GM18861 (cell line): ENCODE measurements around the gene TNNT2.

Experiments
- ATAC-seq: cut with Tn5 transposase; IDR thresholded peaks from one replicate; pipeline ENCODE4 v1.9.1; 2021; ENCODE audit not compliant: unreplicated experiment

Gene TNNT2

DNA sequence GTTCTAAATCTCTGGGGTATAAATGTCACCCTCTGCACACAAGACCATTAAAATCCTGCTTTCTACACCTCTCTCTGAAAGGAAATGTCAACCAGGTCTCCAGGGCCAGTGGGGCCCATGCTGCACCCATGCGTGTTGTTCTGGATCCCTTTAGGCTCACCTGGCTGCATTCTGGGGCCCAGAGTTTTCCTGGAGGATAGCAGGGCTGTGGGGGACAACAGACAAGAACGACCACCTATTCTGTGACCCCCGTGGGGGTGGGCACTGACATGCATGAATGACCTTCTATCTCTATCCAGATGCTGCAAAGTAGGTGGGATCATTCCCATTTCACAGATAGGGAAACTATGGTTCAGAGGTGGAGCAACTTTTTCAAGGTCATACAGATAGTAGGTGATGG lies 41.6 kb downstream of the TNNT2 start:
- ATAC-seq: no peak

DNA sequence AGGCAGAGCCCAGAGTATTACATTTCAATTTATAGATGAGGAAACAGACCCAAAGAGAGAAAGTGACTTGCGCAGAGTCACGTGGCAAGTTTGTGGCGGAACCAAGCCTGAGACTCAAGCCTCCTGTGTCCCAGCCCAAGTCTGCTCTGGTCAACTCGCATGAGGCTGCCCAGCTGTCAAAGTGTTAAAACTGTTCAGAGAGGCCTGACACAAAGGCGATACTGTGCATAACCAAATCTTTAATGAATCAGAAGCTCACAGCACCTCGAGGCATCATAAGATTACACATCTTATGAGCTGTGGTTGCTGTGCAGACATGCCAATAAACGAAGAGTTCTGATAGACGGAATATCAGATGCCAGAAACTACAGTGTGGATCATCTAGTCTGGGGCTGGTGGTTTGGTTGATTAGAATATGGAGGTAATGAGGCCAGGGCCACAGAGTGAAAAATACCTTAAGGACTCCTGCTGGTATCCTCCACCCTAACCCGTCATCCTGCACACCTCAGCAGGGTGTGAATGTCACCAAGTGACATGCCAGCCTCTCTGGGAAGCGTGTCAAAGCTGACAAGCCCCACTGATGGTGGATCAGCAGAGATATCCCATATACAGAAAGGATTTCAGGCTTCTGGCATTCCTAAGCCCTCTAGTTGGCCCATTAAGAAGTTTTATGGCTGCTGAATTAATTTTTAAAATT lies 42.2 kb downstream of the TNNT2 start:
- no peak for ATAC-seq

DNA sequence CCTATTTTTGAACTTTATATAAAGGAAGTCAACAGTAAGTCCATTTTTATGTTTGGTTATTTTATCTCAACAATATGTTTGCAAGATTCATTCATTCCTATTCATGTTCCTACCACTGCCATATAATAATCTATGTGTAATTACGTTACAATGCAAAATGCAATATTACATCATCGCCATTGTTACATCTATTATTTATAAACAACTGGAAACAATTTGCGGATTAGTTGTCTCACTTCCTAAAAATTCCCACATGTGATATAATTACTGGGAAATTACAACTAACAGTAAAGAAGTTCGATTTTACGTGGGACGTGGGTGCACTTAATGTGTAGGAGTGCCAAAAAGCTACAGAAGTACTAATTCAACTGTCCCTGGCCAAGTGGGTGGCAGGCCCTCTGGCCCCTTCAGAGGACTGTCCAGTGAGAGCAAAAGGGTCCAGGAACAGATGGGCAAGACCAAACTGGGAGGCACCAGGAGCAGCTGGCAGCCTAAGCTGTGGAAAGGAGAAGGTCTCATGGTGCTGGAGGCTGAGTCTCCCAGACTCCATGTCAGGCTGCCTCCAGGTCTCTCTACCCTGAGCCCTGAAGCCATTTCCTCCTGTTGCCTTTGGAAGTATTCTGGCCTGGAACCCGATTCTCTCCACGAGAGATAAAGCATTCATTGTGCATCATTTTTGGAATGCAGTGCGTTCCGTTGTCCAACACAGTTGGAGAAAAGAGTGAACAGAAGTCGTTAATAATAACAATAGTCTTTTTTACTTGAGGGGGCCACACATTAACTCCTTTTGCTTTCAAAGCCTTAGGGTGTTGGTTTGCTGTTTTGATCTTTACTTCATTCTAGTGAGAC lies 42.9 kb downstream of the TNNT2 start:
- ATAC-seq: no peak

DNA sequence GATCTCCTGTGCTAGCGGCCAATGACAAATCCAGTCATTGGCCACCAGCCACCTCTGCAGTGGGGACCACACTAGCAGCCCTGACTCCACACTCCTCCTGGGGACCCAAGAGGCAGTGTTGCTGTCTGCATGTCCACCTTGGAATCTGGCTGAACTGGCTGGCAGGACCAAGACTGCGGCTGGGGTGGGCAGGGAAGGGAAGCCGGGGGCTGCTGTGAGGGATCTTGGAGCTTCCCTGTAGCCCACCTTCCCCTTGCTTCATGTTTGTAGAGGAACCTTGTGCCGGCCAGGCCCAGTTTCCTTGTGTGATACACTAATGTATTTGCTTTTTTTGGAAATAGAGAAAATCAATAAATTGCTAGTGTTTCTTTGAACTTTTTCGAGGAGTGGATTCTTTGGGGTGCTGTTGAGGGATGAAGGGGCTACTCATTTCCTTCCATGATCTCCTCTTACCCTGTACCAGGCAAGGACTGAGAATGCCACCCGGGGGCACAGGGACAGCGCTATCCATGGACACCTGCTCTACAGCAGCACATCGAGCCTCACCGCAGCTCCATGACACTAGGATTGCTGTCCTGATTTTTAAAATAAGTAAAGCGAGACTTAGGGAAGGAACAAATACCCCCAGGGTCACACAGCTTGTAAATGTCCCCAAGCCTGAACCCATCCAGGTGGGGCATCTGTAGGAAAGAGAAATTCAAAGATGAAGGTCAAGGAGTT lies 44.7 kb downstream of the TNNT2 start:
- no peak for ATAC-seq

DNA sequence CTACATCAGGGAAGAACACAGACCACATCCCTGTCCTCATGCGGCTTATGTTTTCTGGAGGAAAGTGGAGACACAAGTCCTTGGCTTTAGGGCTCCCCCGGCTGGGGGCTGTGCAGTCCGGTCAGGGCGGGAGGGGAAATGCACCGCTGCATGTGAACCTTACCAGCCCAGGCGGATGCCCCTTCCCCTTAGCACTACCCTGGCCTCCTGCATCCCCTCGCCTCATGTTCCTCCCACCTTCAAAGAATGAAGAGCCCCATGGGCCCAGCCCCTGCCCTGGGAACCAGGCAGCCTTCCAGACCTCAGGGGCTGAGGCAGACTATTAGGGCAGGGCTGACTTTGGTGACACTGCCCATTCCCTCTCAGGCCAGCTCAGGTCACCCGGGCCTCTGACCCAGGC lies 45.5 kb downstream of the TNNT2 start:
- ATAC-seq: no peak

DNA sequence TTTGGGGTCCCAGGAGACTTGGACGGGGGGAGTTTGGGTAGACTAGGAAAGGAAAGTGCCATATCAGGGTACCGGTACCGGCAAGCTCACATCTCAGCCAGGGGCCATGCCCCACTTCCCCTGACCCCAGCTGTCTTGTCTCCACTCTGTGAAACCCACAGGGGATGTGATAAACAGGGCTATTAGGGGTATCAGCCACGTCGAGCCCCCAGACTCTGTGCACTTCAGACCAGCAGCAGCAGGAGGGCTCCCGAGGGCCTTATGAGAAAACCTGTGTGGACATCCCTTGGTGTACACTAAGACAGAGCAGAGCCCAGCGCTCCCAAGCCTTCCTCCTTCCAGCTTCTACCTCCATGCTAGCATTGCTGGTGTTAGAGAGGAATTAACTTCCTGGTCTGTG lies 46.3 kb downstream of the TNNT2 start:
- no peak for ATAC-seq

DNA sequence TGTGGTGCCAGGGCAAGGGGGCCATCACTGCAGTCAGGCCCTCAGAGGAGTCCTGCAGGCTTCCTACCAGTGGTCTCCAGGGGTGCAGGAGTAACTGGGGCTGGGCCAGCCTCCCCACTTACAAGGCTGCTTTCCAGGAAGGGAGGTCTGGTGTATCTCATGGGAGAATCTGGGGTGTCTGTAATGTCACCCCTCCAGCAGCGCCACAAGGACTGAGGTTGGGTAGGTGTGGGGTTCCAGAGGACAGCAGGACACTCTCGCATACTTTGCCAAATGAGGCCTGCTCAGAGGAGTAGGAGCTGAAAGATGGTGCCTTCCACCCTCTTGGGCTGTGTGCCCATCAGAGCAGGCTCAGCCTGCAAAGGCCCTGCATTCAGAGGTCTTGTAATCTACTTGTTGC lies 46.9 kb downstream of the TNNT2 start:
- ATAC-seq: no peak

DNA sequence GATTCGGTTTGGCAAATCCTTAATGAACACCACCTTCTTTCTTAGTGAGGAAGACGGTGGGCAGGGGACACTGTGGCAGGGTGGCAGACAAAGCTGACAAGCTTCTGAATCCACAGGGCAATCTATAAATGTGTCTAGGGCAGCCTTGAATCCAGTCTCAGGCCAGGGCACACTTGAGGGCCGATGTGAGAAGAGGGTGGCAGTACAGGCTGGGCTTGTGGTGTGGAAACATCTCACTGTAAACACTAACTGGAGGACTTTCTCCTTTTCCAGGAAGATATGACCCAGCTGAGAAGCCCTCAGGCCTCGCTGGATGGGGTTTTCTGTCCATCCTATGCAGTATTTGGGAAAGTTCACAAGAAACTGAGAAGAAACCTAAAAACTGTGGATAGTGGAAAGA lies 47.7 kb downstream of the TNNT2 start:
- ATAC-seq: no peak

DNA sequence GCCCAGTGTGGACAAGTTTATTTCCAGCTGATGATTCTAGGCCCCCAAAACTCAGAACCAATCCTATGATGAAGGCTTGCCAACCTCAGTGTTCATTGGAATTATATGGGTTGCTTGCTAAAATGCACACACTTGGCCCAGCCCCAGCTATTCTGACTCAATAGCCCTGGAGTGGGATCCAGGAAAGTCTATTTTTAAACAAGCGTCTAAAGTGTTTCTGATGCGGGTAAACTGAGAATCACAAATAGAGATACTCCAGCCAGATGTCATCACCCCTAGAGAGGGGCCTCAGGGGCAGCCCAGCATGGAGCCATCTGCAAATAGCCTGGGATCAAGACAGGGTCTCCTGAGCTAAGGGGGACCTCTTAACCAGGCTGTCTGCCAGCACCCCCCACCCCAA lies 48.2 kb downstream of the TNNT2 start:
- no peak for ATAC-seq

DNA sequence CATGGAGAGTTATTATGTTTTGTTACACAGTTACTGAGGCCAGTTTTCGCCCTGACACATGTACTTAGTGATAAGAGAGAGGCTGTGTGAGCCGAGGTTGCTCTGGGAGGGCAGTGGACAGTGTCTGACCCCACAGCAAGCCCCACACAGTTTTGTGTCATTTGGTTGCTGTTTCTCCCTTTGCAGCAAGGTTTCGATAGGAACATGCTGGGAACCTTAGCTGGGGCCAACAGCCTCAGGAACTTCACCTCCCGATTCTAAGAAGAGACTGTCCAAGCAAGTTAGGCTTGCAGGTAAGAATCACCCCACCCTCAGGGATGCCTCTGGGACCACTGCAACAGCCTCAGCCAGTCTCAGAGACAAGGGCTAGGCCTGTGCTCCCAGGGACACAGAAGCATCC lies 48.9 kb downstream of the TNNT2 start:
- no peak for ATAC-seq

DNA sequence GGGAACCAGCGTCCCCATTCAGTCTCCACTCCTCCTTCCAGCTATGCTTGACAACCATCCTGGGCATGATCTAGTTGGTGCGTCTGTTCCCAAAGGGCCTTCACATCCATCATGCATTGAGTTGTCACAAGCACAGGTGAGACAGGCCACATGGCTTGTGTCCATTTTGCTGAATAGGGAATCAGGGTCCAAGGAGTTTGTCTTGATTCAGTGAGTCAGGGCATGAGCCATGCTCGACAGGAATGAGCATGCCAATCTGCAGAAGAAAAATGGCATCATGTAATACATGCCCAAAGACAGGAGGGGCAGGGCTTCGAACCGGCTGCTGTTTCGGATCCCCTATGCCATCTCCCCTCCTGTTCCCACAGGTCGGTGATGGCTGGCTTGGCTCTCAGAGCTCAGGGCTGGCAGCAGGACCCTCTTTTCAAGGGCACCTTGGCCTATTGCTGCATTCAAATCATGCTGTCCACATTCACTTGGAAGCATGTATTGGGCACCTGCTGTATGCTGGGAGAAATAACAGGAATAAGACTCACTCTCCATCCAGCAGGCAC lies 49.7 kb downstream of the TNNT2 start:
- no peak for ATAC-seq

DNA sequence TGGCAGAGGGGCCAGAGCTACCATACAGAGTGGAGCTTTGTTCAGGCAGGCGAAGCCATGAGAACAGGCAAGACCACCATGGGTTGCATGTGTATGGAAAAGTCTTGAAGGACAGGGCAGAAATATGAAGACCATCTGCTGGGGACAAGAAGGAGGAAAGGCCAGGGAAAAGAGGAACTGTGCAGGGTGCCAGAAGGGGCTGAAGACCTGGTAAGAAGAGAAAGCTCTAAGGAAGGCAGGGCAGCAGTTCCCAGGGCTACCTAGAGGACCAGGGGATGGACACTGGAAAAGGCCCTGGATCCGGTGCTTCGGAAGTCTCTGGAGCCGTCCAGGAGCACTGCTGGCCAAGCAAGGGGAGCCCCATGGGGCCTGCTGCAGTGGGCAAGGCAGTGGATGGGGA lies 50.8 kb downstream of the TNNT2 start:
- ATAC-seq: no peak

DNA sequence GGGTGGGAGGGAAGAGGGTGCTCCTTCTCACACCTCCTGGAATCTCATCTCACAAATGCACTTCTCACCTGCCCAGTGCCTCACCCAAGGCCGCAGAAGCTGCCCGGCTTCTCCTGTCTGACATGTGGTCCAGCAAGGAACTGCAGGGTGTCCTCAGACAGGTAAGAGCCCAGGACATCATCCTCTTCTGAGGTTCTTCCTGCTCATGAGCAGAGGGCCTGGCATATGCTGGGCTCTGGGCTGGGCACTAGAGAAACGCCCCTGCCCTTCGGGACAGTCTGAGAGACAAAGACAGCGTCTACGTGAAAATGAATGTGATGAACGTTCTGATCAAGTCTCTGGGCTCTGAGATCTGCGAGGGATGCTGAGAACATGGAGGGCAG lies 51.8 kb downstream of the TNNT2 start:
- ATAC-seq: no peak

DNA sequence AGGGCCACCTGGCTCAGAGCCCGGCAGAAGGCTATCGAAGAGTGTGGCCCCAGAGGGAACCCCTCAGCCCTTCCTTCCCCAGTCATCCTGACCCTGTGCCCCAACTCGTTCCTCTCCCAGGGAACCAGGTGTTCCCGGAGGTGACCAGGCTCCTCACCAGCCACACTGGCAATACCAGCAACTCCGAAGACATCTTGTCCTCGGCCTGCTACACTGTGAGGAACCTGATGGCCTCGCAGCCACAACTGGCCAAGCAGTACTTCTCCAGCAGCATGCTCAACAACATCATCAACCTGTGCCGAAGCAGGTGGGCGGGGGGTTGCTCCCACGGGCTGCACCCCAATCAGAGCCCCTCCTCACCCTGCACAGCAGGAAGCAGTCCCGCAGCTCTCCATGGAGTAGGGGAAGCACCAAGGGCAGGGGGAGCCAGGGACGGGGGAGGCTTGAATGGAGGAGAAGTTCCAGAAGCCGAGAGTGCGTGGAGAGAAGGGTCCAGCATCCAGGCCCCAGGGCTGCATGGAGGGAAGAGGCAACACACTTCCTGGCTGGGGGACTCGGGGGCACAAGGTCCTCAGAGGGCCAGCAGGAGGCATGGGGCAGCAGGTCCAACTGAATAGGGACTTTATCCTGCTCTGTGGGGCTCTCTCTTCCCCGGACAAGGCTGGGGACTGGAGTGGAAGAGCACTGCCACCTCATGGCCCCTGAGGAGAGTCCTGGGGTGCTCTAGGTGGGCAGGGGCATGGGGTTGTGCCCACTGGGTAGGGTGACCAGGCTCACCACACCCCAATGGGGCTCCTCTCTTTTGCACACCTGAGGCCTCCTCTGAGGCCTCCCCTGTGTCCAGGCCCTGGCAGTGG lies 52.4 kb downstream of the TNNT2 start:
- no peak for ATAC-seq

DNA sequence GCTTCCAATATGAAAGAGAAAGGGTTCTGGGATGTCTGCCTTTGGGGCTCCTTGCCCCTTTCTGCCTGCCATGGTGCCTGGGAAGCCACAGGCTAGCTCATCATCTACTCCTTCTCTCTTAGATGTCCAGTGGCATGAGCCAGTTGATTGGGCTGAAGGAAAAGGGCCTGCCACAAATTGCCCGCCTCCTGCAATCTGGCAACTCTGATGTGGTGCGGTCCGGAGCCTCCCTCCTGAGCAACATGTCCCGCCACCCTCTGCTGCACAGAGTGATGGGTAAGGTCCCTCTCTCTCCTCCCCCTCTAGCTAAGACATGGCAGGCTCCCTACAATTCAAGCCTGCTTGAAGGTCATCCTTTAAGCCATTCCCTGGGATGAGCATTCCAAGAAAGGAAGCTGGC lies 53.2 kb downstream of the TNNT2 start:
- no peak for ATAC-seq

DNA sequence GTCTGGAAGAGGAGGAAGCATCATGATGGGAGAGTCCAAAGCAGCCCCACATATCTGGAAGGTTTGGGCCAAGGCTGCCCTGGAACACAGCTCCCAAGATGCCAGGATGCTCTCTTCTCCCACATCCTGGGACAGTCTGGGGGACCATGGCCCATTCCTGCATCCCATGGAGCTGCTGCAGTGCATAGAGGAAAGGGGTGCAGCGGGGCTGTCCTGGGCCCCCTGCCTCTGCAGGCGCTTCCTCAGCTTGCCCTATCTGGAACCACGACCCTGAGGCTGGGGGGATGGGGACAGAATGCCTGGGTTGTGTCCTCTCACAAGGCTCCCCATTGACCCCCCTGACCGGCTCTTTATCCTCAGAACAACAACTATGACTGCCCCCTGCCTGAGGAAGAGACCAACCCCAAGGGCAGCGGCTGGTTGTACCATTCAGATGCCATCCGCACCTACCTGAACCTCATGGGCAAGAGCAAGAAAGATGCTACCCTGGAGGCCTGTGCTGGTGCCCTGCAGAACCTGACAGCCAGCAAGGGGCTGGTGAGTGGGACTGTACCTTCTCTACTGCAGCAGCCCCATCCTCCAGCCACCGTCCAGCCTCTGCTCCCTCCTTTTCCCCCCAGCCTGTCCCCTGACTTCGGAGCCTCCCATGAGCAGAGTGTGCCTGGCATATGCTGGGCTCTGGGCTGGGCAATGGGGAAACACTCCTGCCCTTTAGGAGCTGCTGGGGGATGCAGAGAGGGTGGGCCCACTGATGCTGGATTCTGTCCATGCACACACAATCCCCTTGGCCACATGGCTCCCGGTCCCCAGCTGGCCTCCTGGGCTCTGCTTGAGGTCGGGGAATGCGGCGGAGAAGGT lies 54.6 kb downstream of the TNNT2 start:
- ATAC-seq: no peak

DNA sequence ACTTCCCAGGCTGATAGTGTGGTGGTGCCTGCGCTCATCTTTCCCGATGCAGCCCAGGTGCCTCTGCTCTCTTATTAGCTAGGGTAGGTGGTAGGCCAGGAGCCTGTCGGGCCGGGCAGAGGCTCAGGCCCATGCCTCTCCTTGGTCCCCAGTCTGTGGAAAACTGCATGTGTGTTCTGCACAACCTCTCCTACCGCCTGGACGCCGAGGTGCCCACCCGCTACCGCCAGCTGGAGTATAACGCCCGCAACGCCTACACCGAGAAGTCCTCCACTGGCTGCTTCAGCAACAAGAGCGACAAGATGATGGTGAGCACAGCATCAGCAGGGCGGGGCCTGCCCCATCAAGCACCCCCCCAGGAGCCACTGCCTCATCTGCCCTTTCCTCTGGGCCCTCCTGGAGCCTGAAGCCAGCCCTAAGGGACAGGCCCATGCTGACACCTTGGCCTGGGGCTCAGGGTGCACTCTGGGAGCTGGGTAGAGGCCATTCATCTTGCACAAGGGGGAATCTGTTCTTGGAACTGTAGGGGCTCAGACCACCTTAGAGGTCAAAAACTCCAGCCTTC lies 55.6 kb downstream of the TNNT2 start:
- no peak for ATAC-seq

DNA sequence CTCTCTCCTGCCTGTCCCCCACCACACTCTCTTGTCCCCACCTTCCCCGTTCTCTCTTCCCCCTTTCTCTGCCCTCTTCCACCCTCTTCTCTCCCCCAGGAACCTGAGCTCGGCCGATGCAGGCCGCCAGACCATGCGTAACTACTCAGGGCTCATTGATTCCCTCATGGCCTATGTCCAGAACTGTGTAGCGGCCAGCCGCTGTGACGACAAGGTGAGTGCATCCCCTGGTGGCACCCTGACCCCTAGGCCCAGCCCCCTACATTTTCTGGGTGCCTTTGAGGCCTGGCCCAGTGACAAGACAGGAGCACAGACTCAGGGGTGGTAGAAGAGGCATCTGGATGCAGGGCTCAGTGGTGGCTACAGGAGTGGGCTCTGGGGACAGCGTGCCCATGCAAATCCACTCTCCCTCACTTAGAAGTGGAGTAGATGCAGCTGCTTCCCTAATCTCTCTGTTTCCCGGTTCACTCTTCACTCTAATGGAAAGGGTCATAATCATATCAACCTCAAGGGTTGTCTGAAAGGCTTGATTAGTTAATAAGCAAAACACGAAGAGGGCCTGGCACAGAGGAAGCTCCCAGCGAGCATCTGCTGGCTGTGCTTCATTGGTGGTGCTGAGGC lies 57.2 kb downstream of the TNNT2 start:
- no peak for ATAC-seq

DNA sequence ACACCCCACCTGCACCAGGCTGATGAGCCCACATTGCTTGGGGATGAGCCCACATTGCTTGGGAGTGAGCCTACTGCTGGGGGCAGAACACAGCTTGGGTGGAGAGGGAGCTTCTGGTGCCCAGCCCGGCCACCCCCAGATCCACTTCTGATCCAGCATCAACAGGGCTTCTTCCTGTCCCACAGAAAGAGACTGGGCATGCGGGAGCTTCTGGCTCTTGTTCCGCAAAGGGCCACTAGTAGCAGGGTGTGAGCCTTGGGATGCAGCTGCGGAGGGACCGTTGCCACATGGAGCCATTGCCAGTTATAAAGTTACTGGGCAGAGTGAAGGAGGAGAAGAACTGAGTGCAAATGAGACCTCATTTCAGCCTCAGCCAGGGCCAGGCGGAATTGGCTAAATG lies 57.8 kb downstream of the TNNT2 start:
- ATAC-seq: no peak
